Sigmoid colon (tissue), 4 donors: Measurements from ENCODE around the gene LBX2.

Experiments
- POLR2AphosphoS5 ChIP-seq, 4 donors: sonication (generic); formaldehyde crosslinking; IDR thresholded peaks; one replicate each; pipeline ENCODE4 v1.6.1; 2017; ENCODE audit warnings: antibody characterized with exemption in 4 of 4
- TF ChIP-seq, protein P1 (sequence below), 4 experiments: fragments of 450-650 bp in 3 of 4; fragments of 200-600 bp in 1 of 4; IDR thresholded peaks; one replicate each; pipeline ENCODE4 v1.5.1; 2016 to 2019; ENCODE audit warnings: antibody characterized with exemption in 4 of 4, mild to moderate bottlenecking in 3 of 4, moderate library complexity in 2 of 4

DNA sequence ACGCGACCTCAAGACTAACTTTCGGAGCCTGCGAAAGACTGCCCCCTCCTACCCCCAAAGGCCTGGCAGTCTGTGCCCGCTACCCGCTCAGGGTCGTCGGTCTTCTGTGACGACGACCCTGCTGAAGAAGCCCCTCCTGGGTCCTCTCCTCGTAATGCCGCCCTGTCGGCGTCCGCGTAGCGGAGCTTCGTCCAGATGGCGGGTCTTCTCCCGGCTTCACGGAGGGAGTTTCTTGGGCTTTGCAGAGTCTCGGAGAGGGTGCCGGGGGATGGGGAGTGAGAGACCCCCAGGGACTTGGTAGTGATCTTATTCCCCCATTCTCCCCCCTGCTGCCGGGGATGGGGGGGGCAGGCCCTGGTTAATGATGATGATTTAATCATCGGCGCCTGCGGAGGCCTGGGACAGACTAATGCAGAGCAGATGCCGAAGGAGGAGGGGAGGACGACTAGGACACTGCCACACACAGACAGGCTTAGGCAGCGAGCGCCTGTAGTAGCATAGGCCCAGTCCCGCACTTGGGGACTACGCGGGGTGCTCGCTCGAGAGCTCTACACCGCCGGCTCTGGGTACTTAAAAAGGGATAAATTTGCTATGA is 8.6 kb upstream of the LBX2 start:
- TF ChIP-seq, protein P1, sequence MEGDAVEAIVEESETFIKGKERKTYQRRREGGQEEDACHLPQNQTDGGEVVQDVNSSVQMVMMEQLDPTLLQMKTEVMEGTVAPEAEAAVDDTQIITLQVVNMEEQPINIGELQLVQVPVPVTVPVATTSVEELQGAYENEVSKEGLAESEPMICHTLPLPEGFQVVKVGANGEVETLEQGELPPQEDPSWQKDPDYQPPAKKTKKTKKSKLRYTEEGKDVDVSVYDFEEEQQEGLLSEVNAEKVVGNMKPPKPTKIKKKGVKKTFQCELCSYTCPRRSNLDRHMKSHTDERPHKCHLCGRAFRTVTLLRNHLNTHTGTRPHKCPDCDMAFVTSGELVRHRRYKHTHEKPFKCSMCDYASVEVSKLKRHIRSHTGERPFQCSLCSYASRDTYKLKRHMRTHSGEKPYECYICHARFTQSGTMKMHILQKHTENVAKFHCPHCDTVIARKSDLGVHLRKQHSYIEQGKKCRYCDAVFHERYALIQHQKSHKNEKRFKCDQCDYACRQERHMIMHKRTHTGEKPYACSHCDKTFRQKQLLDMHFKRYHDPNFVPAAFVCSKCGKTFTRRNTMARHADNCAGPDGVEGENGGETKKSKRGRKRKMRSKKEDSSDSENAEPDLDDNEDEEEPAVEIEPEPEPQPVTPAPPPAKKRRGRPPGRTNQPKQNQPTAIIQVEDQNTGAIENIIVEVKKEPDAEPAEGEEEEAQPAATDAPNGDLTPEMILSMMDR (IDR thresholded peaks at IDR 0.05), result no peak
- TF ChIP-seq POLR2AphosphoS5 (IDR thresholded peaks at IDR 0.05), result no peak
